Measurements from ENCODE around the gene PRMT5.

The PRMT5 gene

DNA sequence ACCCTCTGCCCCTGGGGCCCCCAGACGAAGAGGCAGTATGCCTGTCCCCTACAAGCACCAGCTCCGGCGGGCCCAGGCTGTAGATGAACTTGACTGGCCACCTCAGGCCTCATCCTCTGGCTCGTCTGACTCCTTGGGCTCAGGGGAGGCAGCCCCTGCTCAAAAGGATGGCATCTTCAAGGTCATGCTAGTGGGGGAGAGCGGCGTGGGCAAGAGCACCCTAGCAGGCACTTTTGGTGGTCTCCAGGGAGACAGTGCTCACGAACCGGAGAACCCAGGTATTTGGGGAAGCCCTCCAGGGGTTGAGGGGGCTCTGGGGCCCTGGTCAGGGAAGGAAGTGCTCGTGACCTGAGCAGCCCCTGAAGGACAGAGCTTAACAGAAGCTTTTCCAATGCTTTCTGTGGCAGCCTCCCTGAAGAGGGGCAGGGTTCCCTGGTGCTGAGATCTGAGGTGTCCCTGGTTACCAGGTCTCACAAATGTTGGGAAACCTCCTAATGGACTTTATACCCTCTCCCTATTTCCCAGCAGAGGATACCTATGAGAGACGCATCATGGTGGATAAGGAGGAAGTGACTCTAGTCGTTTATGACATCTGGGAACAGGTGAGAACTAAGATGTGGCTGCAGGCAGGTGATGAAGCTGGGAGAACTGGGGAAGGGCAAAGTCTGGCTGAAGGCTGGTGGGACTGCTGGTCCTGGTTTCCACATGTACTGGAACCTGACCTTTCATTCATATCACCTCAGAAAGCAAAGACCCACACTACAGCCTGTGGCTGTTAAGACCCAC lies 44.2 kb downstream of the PRMT5 start:
- TF ChIP-seq, protein P1, sequence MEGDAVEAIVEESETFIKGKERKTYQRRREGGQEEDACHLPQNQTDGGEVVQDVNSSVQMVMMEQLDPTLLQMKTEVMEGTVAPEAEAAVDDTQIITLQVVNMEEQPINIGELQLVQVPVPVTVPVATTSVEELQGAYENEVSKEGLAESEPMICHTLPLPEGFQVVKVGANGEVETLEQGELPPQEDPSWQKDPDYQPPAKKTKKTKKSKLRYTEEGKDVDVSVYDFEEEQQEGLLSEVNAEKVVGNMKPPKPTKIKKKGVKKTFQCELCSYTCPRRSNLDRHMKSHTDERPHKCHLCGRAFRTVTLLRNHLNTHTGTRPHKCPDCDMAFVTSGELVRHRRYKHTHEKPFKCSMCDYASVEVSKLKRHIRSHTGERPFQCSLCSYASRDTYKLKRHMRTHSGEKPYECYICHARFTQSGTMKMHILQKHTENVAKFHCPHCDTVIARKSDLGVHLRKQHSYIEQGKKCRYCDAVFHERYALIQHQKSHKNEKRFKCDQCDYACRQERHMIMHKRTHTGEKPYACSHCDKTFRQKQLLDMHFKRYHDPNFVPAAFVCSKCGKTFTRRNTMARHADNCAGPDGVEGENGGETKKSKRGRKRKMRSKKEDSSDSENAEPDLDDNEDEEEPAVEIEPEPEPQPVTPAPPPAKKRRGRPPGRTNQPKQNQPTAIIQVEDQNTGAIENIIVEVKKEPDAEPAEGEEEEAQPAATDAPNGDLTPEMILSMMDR (IDR thresholded peaks at IDR 0.05; ENCODE audit: low read depth, low read length), result no peak
- H3K4me3 ChIP-seq (replicated peaks in 1 of 2; ENCODE audit: low read depth in 2 of 2, low read length in 2 of 2), result no peak overlapping the region
- no peak for DNase-seq (ENCODE audit: low read depth in 2 of 2)

DNA sequence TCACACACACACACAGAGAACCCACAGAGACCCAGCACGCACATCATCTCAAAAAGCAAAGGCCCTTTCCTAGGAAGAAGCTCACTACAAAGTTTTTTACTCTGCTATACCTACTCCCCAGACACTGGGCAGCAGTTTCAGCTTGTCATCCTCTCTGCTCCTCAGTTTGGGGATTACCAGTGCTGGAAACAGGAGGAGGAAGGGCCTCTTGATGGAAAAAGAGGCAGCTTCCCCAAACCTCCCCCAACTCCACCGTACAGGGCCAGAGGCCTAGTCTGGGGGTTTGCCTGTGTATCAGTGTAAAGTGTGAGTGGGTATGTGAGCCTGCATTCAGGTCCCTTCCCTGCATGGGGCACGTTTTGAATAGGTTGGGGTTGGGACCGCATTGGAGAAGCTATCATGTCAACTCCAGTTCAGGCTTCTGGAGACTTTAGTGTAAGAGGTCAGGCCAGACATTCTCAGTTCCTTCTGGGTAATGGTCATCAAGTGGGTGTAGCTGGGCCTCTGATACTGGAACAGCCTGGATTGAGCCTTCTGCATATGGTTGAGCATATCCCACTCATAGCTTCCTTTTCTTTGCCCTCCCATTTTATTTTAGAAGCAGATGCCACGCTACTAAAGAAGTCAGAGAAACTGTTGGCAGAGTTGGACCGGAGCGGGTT lies 45.0 kb downstream of the PRMT5 start:
- DNase-seq (ENCODE audit: low read depth in 2 of 2), result no peak
- H3K4me3 ChIP-seq (replicated peaks in 1 of 2; ENCODE audit: low read depth in 2 of 2, low read length in 2 of 2), result no peak overlapping the region
- TF ChIP-seq, protein P1 (IDR thresholded peaks at IDR 0.05; ENCODE audit: low read depth, low read length), result no peak

DNA sequence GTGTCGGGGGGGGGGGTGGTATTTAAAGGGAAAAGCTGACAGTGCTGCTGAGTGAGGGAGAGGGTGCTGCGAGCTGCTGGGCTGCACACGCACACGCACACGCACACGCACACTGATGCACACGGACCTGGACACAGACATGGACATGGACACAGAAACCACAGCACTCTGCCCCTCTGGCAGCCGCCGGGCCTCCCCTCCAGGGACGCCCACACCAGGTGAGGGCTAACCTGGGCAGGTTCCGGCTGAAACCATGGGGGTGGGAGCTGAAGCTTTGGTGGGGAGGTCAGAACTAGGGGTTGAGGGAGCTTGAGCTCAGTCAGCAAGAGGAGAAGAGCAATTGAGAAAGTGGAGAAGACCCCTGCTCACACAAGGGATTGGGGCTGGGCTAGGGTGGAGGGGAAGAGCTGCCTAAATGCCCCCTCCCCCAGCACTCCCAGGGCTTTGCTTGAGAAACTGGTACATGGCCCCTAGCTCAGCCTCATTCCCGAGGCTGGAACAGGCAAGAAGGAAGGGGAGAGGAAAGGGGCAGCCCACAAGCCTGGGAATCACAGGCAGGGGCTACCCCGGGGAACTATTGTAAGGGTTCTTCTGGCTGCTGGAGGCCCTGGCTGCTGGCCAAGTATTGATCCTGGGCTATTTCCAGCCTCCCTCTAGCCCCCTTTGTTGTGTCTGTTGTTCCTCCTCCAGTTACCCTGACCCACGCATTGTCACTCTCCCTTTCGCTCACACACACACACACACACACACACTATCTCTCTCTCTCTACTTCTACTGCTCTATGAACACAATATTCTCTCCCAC lies 45.8 kb downstream of the PRMT5 start, which contains the start of gene REM2:
TSS of gene REM2 (plus strand) at position 50 of the 804 bp plus-strand sequence. CDS start at position 116, 66 bp downstream.
- no peak within 1 kb of the TSS for H3K4me3 ChIP-seq (replicated peaks in 1 of 2; ENCODE audit: low read depth in 2 of 2, low read length in 2 of 2)
- DNase-seq (ENCODE audit: low read depth in 2 of 2), result no peak
- TF ChIP-seq, protein P1 (IDR thresholded peaks at IDR 0.05; ENCODE audit: low read depth, low read length), result no peak

DNA sequence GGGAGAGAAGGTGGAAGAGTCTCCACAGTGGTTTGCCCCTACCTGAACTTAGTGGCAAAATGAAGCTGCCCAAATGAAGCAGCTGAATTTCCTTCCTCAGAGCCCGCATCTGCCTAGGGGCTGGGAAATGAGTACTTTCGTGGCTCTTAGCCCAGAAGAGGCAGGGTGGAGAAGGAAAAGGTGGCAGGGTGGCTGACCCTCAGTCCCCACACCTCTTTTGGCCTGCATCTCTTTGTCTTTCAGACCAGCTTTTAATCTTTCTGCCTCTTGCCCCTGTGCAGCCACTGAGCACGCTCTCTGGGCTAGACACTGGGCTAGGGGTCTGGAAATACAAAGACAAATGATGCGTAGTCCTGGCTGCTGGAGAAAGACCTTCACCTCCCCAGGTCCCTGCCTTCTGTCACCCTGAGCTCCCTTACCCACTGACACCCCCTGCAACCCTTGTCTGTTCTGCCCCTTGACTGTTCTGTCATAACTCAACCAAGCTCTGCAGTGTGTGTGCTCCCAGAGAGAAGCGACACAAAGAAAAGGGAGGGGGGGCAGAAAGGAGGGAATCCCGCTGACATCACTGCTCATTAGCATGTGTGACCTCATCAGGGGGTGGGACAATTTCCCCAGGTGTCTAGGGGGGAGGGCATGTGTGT lies 46.5 kb downstream of the PRMT5 start:
- TF ChIP-seq, protein P1 (IDR thresholded peaks at IDR 0.05; ENCODE audit: low read depth, low read length), result no peak
- peak; percentile 39 to 40 for DNase-seq (ENCODE audit: low read depth in 2 of 2)
- no peak overlapping the region for H3K4me3 ChIP-seq (replicated peaks in 1 of 2; ENCODE audit: low read depth in 2 of 2, low read length in 2 of 2)

DNA sequence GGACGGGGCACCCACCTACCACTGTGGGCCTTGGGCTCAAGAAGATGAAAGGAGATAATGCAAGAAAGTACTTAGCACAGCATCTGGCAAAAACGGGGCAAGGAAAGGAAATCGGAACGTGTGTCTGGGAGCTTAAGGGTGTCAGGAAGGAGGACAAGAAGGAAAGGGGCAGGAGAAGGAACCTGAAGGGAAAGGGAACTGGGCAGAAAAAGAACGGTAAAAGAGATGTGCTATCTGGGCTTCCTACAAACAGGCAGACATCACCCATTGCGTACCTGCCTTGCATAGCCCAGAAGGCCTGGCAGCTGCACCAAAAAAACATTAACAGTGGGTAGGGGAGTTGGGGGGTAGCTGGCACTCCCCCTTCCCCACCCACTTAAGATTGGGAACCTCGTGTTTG lies 47.1 kb downstream of the PRMT5 start:
- DNase-seq (ENCODE audit: low read depth in 2 of 2), result no peak
- TF ChIP-seq, protein P1 (IDR thresholded peaks at IDR 0.05; ENCODE audit: low read depth, low read length), result no peak
- H3K4me3 ChIP-seq (replicated peaks in 1 of 2; ENCODE audit: low read depth in 2 of 2, low read length in 2 of 2), result no peak overlapping the region

Data from cardiac fibroblast (primary cell).